ENCODE data around the gene ZSWIM5. TPM values are rescaled to one million over a fixed set of nuclear protein-coding genes. Genes with fewer than 3 reads are reported as not detected.
A peak's percentile ranks its signal among the peaks of the same experiment; 100 is the strongest.
"Not testable (repeated sequence)": the region's sequence is repeated elsewhere in the genome, so short reads cannot be mapped to it uniquely, and the experiment has no call there.

The ZSWIM5 gene
- total RNA-seq, 1 donor from 2014 or later = 3.7 TPM

DNA sequence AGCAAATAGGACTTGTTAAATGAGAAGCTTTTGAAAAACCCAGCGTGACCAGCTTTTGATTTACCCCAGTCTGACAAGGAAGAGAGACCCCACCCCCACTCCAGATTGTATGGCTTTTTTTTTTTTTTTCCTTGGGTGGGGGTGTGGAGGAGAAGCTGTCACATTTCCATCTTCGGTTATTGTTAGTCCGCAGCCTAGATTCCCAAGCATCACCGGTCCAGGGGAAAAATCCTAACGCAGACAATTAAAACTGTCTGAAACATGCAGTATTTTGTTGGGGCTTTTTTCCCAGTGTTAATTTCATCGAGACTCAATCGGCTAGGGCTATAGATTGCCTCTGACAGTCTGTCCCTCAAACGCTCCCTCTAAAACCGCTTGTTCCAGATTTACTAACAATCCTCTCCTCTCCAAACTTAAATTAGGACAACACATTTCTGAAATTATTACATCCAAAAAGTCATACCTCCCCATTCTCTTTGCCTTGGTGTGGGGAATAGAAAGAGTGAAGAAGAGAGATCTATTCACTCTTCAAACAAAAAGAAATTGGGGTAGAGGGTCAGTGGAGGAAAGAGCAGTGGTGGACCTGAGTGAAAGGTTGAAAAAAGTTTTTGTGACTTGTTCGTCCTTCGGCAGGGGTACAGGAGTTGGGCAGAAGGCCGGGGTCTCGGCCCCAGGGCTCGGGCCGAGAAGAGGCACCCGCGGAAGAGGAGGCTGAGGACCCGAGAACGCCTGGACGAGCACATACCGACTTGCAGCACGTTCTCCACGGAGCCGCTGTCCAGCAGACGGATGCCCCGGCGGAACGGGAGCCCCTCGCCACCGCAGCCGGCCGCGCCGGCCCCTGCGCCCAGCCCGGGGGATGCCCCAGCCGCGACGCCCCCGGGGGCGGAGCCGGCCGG lies 1.1 kb downstream of the ZSWIM5 start:
- DNase-seq (ENCODE audit: low read depth in 2 of 2) = peak; percentile 22 to 67

DNA sequence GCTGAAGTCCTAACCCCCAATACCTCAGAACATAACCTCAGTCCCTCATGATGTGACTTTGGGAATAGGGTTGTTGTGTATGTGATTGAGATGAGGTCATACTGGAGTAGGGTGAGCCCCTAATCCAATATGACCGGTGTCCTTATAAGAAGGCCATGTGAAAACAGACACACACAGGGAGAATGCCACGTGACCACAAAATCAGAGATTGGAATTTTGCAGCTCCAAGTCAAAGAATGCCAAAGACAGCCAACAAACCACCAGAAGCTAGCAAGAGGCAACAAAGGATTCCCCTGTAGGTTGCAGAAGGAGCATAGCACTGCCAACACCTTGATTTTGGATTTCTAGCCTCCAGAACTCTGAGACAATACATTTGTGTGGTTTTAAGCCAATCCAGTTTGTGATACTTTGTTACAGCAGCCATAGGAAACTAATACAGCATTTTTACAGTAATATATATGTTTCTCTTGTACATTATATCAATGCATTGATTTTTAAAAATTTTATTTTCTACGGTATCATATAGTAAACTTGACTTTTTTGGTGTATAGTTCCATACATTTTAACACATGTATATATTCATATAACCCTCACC lies 5.4 kb downstream of the ZSWIM5 start:
- DNase-seq (ENCODE audit: low read depth in 2 of 2) = no peak

DNA sequence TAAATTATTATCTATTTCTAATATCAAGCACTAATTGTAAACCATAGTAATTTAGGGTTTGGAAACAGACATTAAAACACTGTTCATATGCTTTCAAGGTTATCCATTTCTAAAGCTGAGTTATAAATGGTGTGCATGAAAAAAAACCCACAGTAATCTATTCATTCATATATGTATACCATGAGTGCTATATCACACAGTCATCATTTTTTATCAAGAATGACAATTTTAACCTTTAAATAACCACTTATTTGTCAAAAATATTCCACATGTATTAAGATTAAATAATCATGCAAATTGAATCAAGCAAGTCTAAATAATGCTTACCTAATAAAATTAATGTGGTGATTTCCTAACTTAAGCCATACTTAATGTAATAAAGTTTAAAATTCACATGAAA lies 6.0 kb downstream of the ZSWIM5 start:
- DNase-seq (ENCODE audit: low read depth in 2 of 2) = no peak

DNA sequence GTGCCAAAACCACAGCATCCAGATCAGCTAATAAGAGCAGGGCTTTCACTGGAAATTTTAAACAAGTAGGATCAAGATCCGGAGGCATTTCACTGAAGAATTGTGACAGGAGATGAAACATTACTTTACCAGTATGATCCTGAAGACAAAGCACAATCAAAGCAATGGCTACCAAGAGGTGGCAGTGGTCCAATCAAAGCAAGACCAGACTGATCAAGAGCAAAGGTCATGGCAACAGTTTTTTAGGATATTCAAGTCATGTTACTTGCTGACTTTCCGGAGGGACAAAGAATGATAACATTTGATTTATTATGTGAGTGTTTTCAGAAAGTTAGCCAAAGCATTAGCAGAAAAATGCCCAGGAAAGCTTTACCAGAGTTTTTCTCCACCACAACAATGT lies 8.2 kb downstream of the ZSWIM5 start:
- peak; percentile 72 to 86 for DNase-seq (ENCODE audit: low read depth in 2 of 2)

- DNase-seq (ENCODE audit: low read depth in 2 of 2) = no peak
Observed at GRCh38 chr1:45196863-45197262, 9.5 kb downstream of the ZSWIM5 start.

- DNase-seq (ENCODE audit: low read depth in 2 of 2) = no peak
Observed at GRCh38 chr1:45191418-45191783, 15.0 kb downstream of the ZSWIM5 start.

DNA sequence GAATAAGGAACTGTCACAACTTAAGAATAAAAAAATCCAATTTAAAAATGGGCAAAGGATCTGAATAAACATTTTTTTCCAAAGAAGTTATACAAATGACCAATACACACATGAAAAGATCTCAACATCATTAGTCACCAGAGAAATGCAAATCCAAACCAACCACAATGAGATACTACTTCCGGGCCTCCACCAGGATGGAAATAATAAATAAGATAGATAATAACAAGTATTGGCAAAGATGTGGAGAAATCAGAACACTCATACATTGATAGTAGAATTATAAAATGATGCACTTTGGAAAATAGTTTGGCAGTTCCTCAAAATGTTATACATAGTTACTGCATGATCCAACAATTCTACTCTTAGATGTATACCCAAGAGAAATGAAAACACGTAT lies 18.7 kb downstream of the ZSWIM5 start:
- no peak for DNase-seq (ENCODE audit: low read depth in 2 of 2)

GRCh38 chr1:45179918-45180519 lies 26.4 kb downstream of the ZSWIM5 start:
- not testable (repeated sequence) for DNase-seq (ENCODE audit: low read depth in 2 of 2)

DNA sequence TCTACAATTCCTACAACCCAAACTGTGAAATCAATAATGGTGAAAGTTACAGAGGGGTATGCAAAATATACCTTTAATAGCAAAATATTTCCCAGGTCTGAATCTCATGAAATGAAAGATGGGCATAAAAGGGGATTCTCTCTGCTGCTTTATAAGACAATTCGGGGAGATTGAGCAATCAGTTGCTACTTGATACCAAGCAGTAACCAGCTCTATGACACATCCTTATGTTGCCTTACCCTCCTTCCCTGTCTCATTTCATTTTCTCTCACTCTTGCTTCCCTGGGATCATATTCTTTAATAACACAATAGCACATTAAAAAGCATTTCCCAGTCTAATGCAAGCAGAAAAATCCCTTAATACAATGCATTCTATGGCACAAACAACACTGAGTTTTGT lies 29.0 kb downstream of the ZSWIM5 start:
- no peak for DNase-seq (ENCODE audit: low read depth in 2 of 2)

- no peak for DNase-seq (ENCODE audit: low read depth in 2 of 2)
Observed at GRCh38 chr1:45172764-45173163, 33.6 kb downstream of the ZSWIM5 start.

DNA sequence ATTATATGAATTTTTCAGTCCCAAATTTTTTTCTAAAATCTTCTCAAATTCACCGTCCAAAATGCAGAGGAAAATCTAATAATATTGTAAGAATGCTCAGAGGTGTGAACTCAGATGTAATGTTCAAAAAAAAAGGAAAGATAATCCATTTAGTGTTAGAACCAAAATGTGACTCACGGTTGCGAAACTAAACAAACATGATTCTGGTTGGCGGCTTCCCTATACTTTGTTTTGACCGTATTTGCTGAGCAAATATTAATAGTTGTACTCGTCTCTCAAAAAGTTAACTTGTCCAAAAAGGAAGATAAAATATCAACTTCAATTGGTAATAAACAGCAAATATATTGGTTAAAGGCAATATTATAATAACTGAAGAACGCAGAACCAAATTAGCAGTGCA lies 34.4 kb downstream of the ZSWIM5 start:
- DNase-seq (ENCODE audit: low read depth in 2 of 2) = peak; percentile 12 to 14

GRCh38 chr1:45171575-45171974 lies 34.8 kb downstream of the ZSWIM5 start:
- DNase-seq (ENCODE audit: low read depth in 2 of 2) = no peak

DNA sequence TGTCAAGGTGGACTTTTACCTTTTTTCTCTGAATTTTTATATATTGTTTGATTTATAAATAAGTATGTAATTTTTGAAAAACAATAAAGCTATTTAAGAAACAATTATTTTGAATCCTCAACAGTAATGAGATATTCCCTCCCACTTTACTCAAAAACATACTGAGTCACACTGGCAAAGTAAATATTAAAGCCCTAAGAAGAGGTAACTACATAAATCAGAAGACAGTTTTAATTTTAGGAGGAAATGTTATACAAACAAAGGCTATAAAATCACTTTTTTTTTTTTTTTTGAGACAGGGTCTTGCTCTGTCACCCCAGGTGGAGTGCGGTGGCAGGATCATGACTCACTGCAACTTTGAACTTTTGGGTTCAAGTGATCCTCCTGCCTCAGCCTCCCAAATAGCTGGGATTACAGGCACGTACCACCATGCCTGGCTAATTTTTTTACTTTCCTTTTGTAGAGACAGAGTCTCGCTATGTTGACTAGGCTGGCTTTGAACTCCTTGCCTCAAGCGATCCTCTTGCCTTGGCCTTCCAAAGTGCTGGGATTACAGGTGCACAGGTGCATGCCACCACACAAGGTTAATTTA lies 36.2 kb downstream of the ZSWIM5 start:
- DNase-seq (ENCODE audit: low read depth in 2 of 2) = no peak

DNA sequence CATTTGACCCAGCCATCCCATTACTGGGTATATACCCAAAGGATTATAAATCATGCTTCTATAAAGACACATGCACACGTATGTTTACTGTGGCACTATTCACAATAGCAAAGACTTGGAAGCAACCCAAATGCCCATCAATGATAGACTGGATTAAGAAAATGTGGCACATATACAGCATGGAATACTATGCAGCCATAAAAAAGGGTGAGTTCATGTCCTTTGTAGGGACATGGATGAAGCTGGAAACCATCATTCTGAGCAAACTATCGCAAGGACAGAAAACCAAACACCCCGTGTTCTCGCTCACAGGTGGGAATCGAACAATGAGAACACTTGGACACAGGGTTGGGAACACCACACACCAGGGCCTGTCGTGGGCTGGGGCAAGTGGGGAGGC lies 38.5 kb downstream of the ZSWIM5 start:
- DNase-seq (ENCODE audit: low read depth in 2 of 2) = not testable (repeated sequence)

DNA sequence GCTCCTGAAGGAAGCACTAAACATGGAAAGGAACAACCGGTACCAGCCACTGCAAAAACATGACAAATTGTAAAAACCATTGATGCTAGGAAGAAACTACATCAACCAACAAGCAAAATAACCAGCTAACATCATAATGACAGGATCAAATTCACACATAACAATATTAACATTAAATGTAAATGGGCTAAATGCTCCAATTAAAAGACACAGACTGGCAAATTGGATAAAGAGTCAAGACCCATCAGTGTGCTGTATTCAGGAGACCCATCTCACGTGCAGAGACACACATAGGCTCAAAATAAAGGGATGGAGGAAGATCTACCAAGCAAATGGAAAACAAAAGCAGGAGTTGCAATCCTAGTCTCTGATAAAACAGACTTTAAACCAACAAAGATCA lies 42.1 kb downstream of the ZSWIM5 start:
- not testable (repeated sequence) for DNase-seq (ENCODE audit: low read depth in 2 of 2)

DNA sequence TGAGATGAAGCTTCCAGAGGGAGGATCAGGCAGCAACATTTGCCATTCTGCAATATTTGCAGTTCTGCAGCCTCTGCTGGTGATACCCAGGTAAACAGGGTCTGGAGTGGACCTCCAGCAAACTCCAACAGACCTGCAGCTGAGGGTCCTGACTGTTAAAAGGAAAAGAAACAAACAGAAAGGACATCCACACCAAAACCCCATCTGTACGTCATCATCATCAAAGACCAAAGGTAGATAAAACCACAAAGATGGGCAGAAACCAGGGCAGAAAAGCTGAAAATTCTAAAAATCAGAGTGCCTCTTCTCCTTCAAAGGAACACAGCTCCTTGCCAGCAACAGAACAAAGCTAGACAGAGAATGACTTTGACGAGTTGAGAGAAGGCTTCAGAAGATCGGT lies 43.3 kb downstream of the ZSWIM5 start:
- not testable (repeated sequence) for DNase-seq (ENCODE audit: low read depth in 2 of 2)

- not testable (repeated sequence) for DNase-seq (ENCODE audit: low read depth in 2 of 2)
Observed at GRCh38 chr1:45162041-45163035, 44.1 kb downstream of the ZSWIM5 start.

DNA sequence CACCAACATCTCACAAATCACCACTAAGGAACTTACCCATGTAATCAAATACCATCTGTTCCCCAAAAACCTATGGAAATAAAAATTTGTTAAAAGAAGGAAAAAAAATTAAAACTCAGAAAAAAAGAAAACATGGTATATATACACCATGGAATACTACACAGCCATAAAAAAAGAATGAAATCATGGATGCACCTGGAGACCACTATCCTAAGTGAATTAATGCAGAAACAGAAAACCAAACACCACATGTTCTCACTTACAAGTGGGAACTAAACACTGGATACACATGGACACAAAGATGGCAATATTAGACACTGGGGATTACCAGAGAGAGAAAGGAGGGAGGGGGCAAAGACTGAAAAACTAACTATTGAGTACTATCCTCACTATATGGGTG lies 50.4 kb downstream of the ZSWIM5 start:
- no peak for DNase-seq (ENCODE audit: low read depth in 2 of 2)

- DNase-seq (ENCODE audit: low read depth in 2 of 2) = no peak
Observed at GRCh38 chr1:45155423-45155822, 51.0 kb downstream of the ZSWIM5 start.

- DNase-seq (ENCODE audit: low read depth in 2 of 2) = no peak
Observed at GRCh38 chr1:45152126-45152525, 54.3 kb downstream of the ZSWIM5 start.

- DNase-seq (ENCODE audit: low read depth in 2 of 2) = no peak
Observed at GRCh38 chr1:45148209-45148825, 58.1 kb downstream of the ZSWIM5 start.
